ENCODE results near the gene ZFAND5.

Gene ZFAND5

GRCh38 chr9:72364679-72365524, at the start of gene ZFAND5:
TSS of gene ZFAND5 (minus strand) at chr9:72365208. CDS start at chr9:72360778, 4,430 bp downstream.
- DNase-seq (ENCODE audit: low spot score): peak; percentile 87

GRCh38 chr9:72412483-72413040, 47.6 kb upstream of the ZFAND5 start:
- no peak for DNase-seq (ENCODE audit: low spot score)

- DNase-seq (ENCODE audit: low spot score): no peak
Observed at GRCh38 chr9:72410214-72410613, 45.2 kb upstream of the ZFAND5 start.

GRCh38 chr9:72407114-72407513, 42.1 kb upstream of the ZFAND5 start:
- no peak for DNase-seq (ENCODE audit: low spot score)

GRCh38 chr9:72402744-72403143, 37.7 kb upstream of the ZFAND5 start:
- DNase-seq (ENCODE audit: low spot score): no peak

- no peak for DNase-seq (ENCODE audit: low spot score)
Observed at GRCh38 chr9:72401396-72401795, 36.4 kb upstream of the ZFAND5 start.

GRCh38 chr9:72400866-72401265, 35.9 kb upstream of the ZFAND5 start:
- DNase-seq (ENCODE audit: low spot score): no peak

- no peak for DNase-seq (ENCODE audit: low spot score)
Observed at GRCh38 chr9:72399391-72399790, 34.4 kb upstream of the ZFAND5 start.

GRCh38 chr9:72396247-72397091, 31.5 kb upstream of the ZFAND5 start:
- no peak for DNase-seq (ENCODE audit: low spot score)

- no peak for DNase-seq (ENCODE audit: low spot score)
Observed at GRCh38 chr9:72394066-72394465, 29.1 kb upstream of the ZFAND5 start.

GRCh38 chr9:72390907-72391306, 25.9 kb upstream of the ZFAND5 start:
- no peak for DNase-seq (ENCODE audit: low spot score)

GRCh38 chr9:72386186-72386585, 21.2 kb upstream of the ZFAND5 start:
- no peak for DNase-seq (ENCODE audit: low spot score)

- no peak for DNase-seq (ENCODE audit: low spot score)
Observed at GRCh38 chr9:72384710-72385485, 19.9 kb upstream of the ZFAND5 start.

- DNase-seq (ENCODE audit: low spot score): no peak
Observed at GRCh38 chr9:72383978-72384709, 19.1 kb upstream of the ZFAND5 start.

- DNase-seq (ENCODE audit: low spot score): no peak
Observed at GRCh38 chr9:72382405-72382804, 17.4 kb upstream of the ZFAND5 start.

GRCh38 chr9:72377041-72377440, 12.0 kb upstream of the ZFAND5 start:
- DNase-seq (ENCODE audit: low spot score): no peak

GRCh38 chr9:72371151-72371550, 6.1 kb upstream of the ZFAND5 start:
- DNase-seq (ENCODE audit: low spot score): no peak

GRCh38 chr9:72365525-72366256, 683 bp upstream of the ZFAND5 start:
- peak; percentile 58 for DNase-seq (ENCODE audit: low spot score)

- peak; percentile 53 for DNase-seq (ENCODE audit: low spot score)
Observed at GRCh38 chr9:72363908-72364678, 915 bp downstream of the ZFAND5 start.

GRCh38 chr9:72363236-72363635, 1.8 kb downstream of the ZFAND5 start:
- no peak for DNase-seq (ENCODE audit: low spot score)

Data from CD4-positive, alpha-beta T cell treated with Interleukin-2 at 100 ng/mL for 4 hours (primary cell).